ENCODE measurements around the gene HINT2.

DNA sequence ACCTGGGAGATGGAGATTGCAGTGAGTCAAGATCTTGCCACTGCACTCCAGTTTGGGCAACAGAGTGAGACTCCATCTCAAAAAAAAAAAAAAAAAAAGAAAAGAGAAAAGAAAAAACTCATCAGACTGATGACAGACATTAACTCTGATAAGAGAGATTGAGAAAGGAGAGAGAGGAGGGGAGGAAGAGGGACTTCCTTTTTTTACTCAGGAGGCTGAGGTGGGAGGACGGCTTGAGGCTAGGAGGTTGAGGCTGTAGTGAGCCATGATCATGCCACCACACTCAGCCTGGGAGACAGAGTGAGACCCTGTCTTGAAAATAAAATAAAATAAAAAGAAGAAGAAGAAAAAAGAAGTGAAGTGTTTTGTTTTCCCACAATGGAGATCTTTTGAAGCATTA is 51.0 kb downstream of the HINT2 start:
- TF ChIP-seq, protein P1, sequence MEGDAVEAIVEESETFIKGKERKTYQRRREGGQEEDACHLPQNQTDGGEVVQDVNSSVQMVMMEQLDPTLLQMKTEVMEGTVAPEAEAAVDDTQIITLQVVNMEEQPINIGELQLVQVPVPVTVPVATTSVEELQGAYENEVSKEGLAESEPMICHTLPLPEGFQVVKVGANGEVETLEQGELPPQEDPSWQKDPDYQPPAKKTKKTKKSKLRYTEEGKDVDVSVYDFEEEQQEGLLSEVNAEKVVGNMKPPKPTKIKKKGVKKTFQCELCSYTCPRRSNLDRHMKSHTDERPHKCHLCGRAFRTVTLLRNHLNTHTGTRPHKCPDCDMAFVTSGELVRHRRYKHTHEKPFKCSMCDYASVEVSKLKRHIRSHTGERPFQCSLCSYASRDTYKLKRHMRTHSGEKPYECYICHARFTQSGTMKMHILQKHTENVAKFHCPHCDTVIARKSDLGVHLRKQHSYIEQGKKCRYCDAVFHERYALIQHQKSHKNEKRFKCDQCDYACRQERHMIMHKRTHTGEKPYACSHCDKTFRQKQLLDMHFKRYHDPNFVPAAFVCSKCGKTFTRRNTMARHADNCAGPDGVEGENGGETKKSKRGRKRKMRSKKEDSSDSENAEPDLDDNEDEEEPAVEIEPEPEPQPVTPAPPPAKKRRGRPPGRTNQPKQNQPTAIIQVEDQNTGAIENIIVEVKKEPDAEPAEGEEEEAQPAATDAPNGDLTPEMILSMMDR (IDR thresholded peaks at IDR 0.05) = no peak
- no peak for TF ChIP-seq EZH2phosphoT487 (IDR thresholded peaks at IDR 0.05)
- no peak for TF ChIP-seq EZH2 (IDR thresholded peaks at IDR 0.05)
